Astrocyte (in vitro differentiated cells and primary cell): ENCODE results near the gene CDCP1. TPM values are rescaled to one million over a fixed set of nuclear protein-coding genes. Genes with fewer than 3 reads are reported as not detected.
A peak's percentile ranks its signal among the peaks of the same experiment; 100 is the strongest.
"Not testable (repeated sequence)": the region's sequence is repeated elsewhere in the genome, so short reads cannot be mapped to it uniquely, and the experiment has no call there.

Experiments used
- DNase-seq: peaks from one replicate; pipeline ENCODE4 v3.0.0-alpha.2; 2010; ENCODE audit warnings: low read depth
- FAIRE-seq: peaks from 2 replicates; lab custom pipeline; 2011; peaks lifted over from hg19 to GRCh38; lab: Jason Lieb, UNC
- H2AFZ ChIP-seq: 2 replicates; pipeline ENCODE4 v1.6.0; 2012; ENCODE audit warnings: low read depth, low read length, inconsistent platforms
- H3K27ac ChIP-seq: 2 replicates; pipeline ENCODE4 v1.5.1; 2011; ENCODE audit warnings: low read depth, low read length, inconsistent platforms
- H3K27me3 ChIP-seq: 2 replicates; pipeline ENCODE4 v1.6.0; 2011; ENCODE audit warnings: low read length, inconsistent platforms; ENCODE audit not compliant: insufficient read depth
- H3K36me3 ChIP-seq: 2 replicates; pipeline ENCODE4 v1.5.1; 2011; ENCODE audit warnings: low read length, inconsistent platforms; ENCODE audit not compliant: insufficient read depth
- H3K4me1 ChIP-seq: 2 replicates; pipeline ENCODE4 v1.5.1; 2011; ENCODE audit warnings: low read length, inconsistent platforms; ENCODE audit not compliant: insufficient read depth
- H3K4me2 ChIP-seq: 2 replicates; pipeline ENCODE4 v1.6.0; 2012; ENCODE audit warnings: low read length, inconsistent platforms
- H3K4me3 ChIP-seq: 2 replicates; pipeline ENCODE4 v1.5.1; 2011; ENCODE audit warnings: low read depth, mild to moderate bottlenecking, low read length, inconsistent platforms; ENCODE audit not compliant: insufficient read depth
- H3K79me2 ChIP-seq: 2 replicates; pipeline ENCODE4 v1.6.0; 2012; ENCODE audit warnings: mild to moderate bottlenecking, low read length, inconsistent platforms; ENCODE audit not compliant: insufficient read depth
- H3K9ac ChIP-seq: 2 replicates; pipeline ENCODE4 v1.6.0; 2012; ENCODE audit warnings: mild to moderate bottlenecking, low read length, inconsistent platforms
- H3K9me3 ChIP-seq: 2 replicates; pipeline ENCODE4 v1.5.1; 2012; ENCODE audit warnings: low read depth, mild to moderate bottlenecking, low read length, inconsistent platforms; ENCODE audit not compliant: insufficient read depth
- H4K20me1 ChIP-seq: 2 replicates; pipeline ENCODE4 v1.6.0; 2012; ENCODE audit warnings: low read length, inconsistent platforms; ENCODE audit not compliant: insufficient read depth
- H3K27ac Mint-ChIP-seq: one replicate; pipeline ENCODE4 v1.8.0; 2021; ENCODE audit warnings: mild to moderate bottlenecking, mixed read lengths; ENCODE audit not compliant: unreplicated experiment
- H3K27me3 Mint-ChIP-seq: one replicate; pipeline ENCODE4 v1.8.0; 2021; ENCODE audit warnings: low read depth, mixed read lengths; ENCODE audit not compliant: unreplicated experiment
- H3K36me3 Mint-ChIP-seq: one replicate; pipeline ENCODE4 v1.8.0; 2021; ENCODE audit warnings: low read depth, mixed read lengths; ENCODE audit not compliant: unreplicated experiment
- H3K4me1 Mint-ChIP-seq: one replicate; pipeline ENCODE4 v1.8.0; 2021; ENCODE audit warnings: low read depth, mixed read lengths; ENCODE audit not compliant: unreplicated experiment
- H3K4me3 Mint-ChIP-seq: one replicate; pipeline ENCODE4 v1.8.0; 2021; ENCODE audit warnings: mild to moderate bottlenecking, moderate library complexity, mixed read lengths; ENCODE audit not compliant: unreplicated experiment
- H3K9me3 Mint-ChIP-seq: one replicate; pipeline ENCODE4 v1.8.0; 2021; ENCODE audit warnings: mild to moderate bottlenecking, mixed read lengths; ENCODE audit not compliant: unreplicated experiment
- CTCF ChIP-seq: IDR thresholded peaks from 2 replicates; pipeline ENCODE4 v1.5.1; 2011; ENCODE audit warnings: low read depth, mild to moderate bottlenecking, inconsistent platforms, low read length, moderate library complexity; ENCODE audit not compliant: insufficient read depth
- EZH2 ChIP-seq: IDR thresholded peaks from 2 replicates; pipeline ENCODE4 v1.6.1; 2012; ENCODE audit warnings: mild to moderate bottlenecking, low read length, inconsistent platforms; ENCODE audit not compliant: insufficient read depth
- total RNA-seq: library from RNA; stranded (reverse); gene quantifications from 2 replicates; pipeline ENCODE4 v1.2.1, GENCODE V29; 2021

CDCP1 gene
- total RNA-seq, 1 donor from 2014 or later: 6.8 TPM

- H3K4me1 ChIP-seq: peaks cover 27% of the 10 kb centered on the region
- H3K4me1 Mint-ChIP-seq: peaks cover 4% of the 10 kb centered on the region
- peak overlapping the region; percentile 10 for H3K9ac ChIP-seq
- H3K36me3 Mint-ChIP-seq: peaks cover 6% of the 10 kb centered on the region
- H3K27ac Mint-ChIP-seq: peak overlapping the region; percentile 9
- H3K4me3 Mint-ChIP-seq: no peak overlapping the region
- peak overlapping the region; percentile 61 for H2AFZ ChIP-seq
- no peaks in the 10 kb centered on the region for H3K36me3 ChIP-seq
- no peaks in the 10 kb centered on the region for H4K20me1 ChIP-seq
- H3K9me3 Mint-ChIP-seq: peaks cover 3% of the 10 kb centered on the region
- no peak overlapping the region for H3K27ac ChIP-seq
- H3K27me3 Mint-ChIP-seq: peaks cover 48% of the 10 kb centered on the region
- H3K79me2 ChIP-seq: peaks cover 44% of the 10 kb centered on the region
- DNase-seq (peak; percentile 71), FAIRE-seq (no peak)
- peak overlapping the region; percentile 74 for H3K4me2 ChIP-seq
- no peaks in the 10 kb centered on the region for H3K9me3 ChIP-seq
- H3K4me3 ChIP-seq: peak overlapping the region; percentile 29
- H3K27me3 ChIP-seq: peaks cover 4% of the 10 kb centered on the region
- no peak for TF ChIP-seq EZH2
- no peak for TF ChIP-seq CTCF
Observed at GRCh38 chr3:45143673-45144671, 2.2 kb downstream of the CDCP1 start.

GRCh38 chr3:45140770-45141155 is 5.4 kb downstream of the CDCP1 start:
- not testable (repeated sequence) for DNase-seq, H3K36me3 ChIP-seq, FAIRE-seq, H4K20me1 ChIP-seq, H3K4me2 ChIP-seq, H3K9ac ChIP-seq, H3K9me3 Mint-ChIP-seq, H3K36me3 Mint-ChIP-seq, H3K27ac ChIP-seq, H3K27me3 ChIP-seq, H2AFZ ChIP-seq, H3K9me3 ChIP-seq, H3K4me3 Mint-ChIP-seq, H3K4me3 ChIP-seq, H3K27ac Mint-ChIP-seq
- Histone ChIP-seq H3K79me2 (peaks cover 47% of the 10 kb centered on the region), H3K4me1 (peaks cover 35% of the 10 kb centered on the region)
- Mint-ChIP-seq H3K27me3 (peaks cover 21% of the 10 kb centered on the region), H3K4me1 (peaks cover 15% of the 10 kb centered on the region)

- TF ChIP-seq EZH2 (no peak), CTCF (no peak)
- Mint-ChIP-seq H3K27me3 (peaks cover 18% of the 10 kb centered on the region), H3K4me1 (peaks cover 18% of the 10 kb centered on the region), H3K36me3 (peaks cover 6% of the 10 kb centered on the region), H3K4me3 (no peak overlapping the region), H3K27ac (no peak overlapping the region), H3K9me3 (no peaks in the 10 kb centered on the region)
- Histone ChIP-seq H3K36me3 (no peaks in the 10 kb centered on the region), H3K4me1 (peaks cover 36% of the 10 kb centered on the region), H3K27ac (no peak overlapping the region), H3K27me3 (no peaks in the 10 kb centered on the region), H4K20me1 (no peaks in the 10 kb centered on the region), H3K79me2 (peaks cover 46% of the 10 kb centered on the region), H3K4me2 (no peak overlapping the region), H3K9ac (no peak overlapping the region), H2AFZ (no peak overlapping the region), H3K9me3 (no peaks in the 10 kb centered on the region), H3K4me3 (no peak overlapping the region)
- DNase-seq: peak; percentile 65
- no peak for FAIRE-seq
Observed at GRCh38 chr3:45140141-45140769, 5.9 kb downstream of the CDCP1 start.
